Stimulated activated effector memory CD8-positive, alpha-beta T cell treated with anti-CD3 and anti-CD28 coated beads, Interleukin-12 subunit alpha, Interleukin-12 subunit beta, amount 100 ng/mL, for 72 hours (primary cell): ENCODE measurements around the gene CACNB4.
A peak's percentile ranks its signal among the peaks of the same experiment; 100 is the strongest.

ENCODE experiments used
- ATAC-seq: fragments of 150-1000 bp; cut with Tn5 transposase; 2 replicates; pipeline ENCODE4 v1.10.0; 2021
- DNase-seq, 2 donors: peaks; one replicate each; pipeline ENCODE4 v3.0.0; 2021 to 2022; ENCODE audit warnings: low spot score in 2 of 2
- H3K27ac Mint-ChIP-seq: one replicate; pipeline ENCODE4 v1.8.0; 2022; ENCODE audit warnings: mild to moderate bottlenecking, mixed read lengths
- H3K36me3 Mint-ChIP-seq: one replicate; pipeline ENCODE4 v1.8.0; 2022; ENCODE audit warnings: mild to moderate bottlenecking, mixed read lengths
- H3K4me1 Mint-ChIP-seq: one replicate; pipeline ENCODE4 v1.8.0; 2022; ENCODE audit warnings: mixed read lengths
- H3K4me3 Mint-ChIP-seq: one replicate; pipeline ENCODE4 v1.8.0; 2022; ENCODE audit warnings: mild to moderate bottlenecking, mixed read lengths
- H3K9me3 Mint-ChIP-seq: one replicate; pipeline ENCODE4 v1.8.0; 2022; ENCODE audit warnings: mixed read lengths

CACNB4 gene

DNA sequence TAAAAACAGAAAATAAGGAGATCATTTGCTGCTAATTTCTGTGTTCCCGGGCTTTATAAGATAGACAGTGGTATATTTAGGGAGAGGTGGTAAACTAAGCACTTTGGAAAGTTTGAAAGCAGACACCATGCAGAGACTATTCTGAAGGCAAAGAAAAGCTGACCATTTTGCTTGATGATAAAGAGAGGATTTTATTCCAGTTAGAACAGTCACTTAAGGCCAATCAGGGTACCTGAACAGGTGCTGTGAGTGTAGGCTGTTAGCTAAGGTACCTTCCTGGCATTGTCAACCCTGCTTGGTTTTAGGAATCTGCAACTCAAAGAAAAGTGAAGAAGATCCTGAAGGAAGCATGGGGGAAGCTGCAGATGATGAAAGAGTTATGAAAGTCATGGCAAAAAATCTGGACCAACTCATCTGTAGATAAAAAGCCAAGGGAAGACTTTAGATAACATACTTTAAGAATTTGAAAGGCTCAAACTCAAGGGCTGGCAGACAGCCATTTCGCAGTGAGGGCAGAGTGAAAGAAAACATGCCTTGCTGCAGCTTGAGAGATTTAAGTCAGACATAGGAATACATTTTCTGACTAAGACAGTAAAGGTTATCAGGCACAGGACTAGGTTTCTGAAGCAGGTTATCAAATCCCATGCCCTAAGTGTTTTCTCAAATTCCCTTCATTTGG lies 190.5 kb downstream of the CACNB4 start:
- Mint-ChIP-seq H3K27ac (no peak overlapping the region), H3K36me3 (no peaks in the 10 kb centered on the region), H3K4me1 (no peaks in the 10 kb centered on the region)

GRCh38 chr2:151907286-151908203 lies 191.3 kb downstream of the CACNB4 start:
- H3K36me3 Mint-ChIP-seq, result no peaks in the 10 kb centered on the region
- no peak overlapping the region for H3K4me3 Mint-ChIP-seq
- ATAC-seq, result no peak
- no peaks in the 10 kb centered on the region for H3K4me1 Mint-ChIP-seq
- H3K9me3 Mint-ChIP-seq, result no peaks in the 10 kb centered on the region
- no peak overlapping the region for H3K27ac Mint-ChIP-seq
- no peak for DNase-seq

More for the DNA sequence above, 190.5 kb downstream of the CACNB4 start:
- H3K9me3 Mint-ChIP-seq, result no peaks in the 10 kb centered on the region
- DNase-seq (no peak), ATAC-seq (no peak)
- no peak overlapping the region for H3K4me3 Mint-ChIP-seq

DNA sequence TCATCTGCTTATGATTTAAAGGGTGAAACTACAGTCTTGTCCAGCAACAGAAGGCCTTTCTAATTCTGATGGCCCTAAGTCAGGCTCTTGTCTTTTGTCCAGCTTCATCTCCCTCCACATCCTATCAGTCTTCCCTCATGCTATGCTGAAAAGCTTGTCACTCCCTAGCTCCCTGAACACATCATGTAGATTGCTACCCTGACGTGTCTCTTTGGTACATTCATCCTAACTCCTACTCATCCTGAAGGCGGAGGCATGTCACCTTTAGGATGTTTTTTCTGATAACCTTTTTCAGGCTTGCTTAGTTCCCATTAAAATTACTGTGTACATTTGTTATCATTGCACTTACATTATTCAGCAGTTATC lies 192.2 kb downstream of the CACNB4 start:
- no peaks in the 10 kb centered on the region for H3K9me3 Mint-ChIP-seq
- H3K4me1 Mint-ChIP-seq, result no peaks in the 10 kb centered on the region
- H3K27ac Mint-ChIP-seq, result no peak overlapping the region
- no peak for DNase-seq
- ATAC-seq, result no peak
- no peaks in the 10 kb centered on the region for H3K36me3 Mint-ChIP-seq
- no peak overlapping the region for H3K4me3 Mint-ChIP-seq

DNA sequence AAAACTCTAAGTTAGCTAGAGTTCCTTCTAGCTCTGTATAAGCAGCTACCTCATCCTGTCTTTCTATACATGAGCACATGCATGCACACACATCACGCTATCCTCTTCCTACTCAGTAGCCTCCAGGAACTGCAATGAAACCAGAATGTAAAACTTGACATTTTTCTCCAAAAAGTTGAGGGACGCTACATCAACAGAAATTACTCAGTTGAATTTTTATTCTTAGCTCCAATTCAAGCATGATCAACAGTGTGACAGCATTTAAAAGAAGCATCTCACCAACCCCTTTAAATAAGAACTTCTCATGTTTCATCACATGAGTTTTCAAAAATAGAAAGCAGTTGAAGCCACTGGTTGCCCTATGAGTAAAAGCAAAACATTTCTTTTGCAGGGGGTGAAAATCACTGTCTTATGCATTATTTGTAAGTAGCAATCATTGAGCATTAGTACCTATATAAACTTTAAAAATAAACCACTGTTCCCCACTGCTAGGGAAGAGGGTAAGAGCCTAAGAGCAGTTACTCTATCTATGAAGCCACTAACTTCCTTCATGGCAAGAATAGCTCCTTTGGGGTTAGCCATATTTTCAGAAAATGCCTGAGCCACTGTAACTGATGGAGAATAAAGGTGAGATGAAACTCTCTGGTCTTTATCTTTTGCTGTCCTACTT lies 192.7 kb downstream of the CACNB4 start:
- ATAC-seq, result peak; percentile 74
- Mint-ChIP-seq H3K4me3 (no peak overlapping the region), H3K27ac (no peak overlapping the region), H3K36me3 (no peaks in the 10 kb centered on the region), H3K4me1 (no peaks in the 10 kb centered on the region), H3K9me3 (no peaks in the 10 kb centered on the region)
- DNase-seq, result no peak

- no peaks in the 10 kb centered on the region for H3K36me3 Mint-ChIP-seq
- H3K4me3 Mint-ChIP-seq, result no peak overlapping the region
- H3K27ac Mint-ChIP-seq, result no peak overlapping the region
- no peaks in the 10 kb centered on the region for H3K4me1 Mint-ChIP-seq
- no peaks in the 10 kb centered on the region for H3K9me3 Mint-ChIP-seq
- ATAC-seq (no peak), DNase-seq (no peak)
These were observed 194.0 kb downstream of the CACNB4 start for GRCh38 chr2:151904807-151905206.

GRCh38 chr2:151904021-151904420 lies 194.8 kb downstream of the CACNB4 start:
- ATAC-seq, result no peak
- H3K27ac Mint-ChIP-seq, result no peak overlapping the region
- DNase-seq, result no peak
- no peak overlapping the region for H3K4me3 Mint-ChIP-seq
- no peaks in the 10 kb centered on the region for H3K36me3 Mint-ChIP-seq
- no peaks in the 10 kb centered on the region for H3K4me1 Mint-ChIP-seq
- H3K9me3 Mint-ChIP-seq, result no peaks in the 10 kb centered on the region

- no peaks in the 10 kb centered on the region for H3K36me3 Mint-ChIP-seq
- no peak overlapping the region for H3K4me3 Mint-ChIP-seq
- no peak for ATAC-seq
- H3K9me3 Mint-ChIP-seq, result no peaks in the 10 kb centered on the region
- H3K4me1 Mint-ChIP-seq, result no peaks in the 10 kb centered on the region
- DNase-seq, result no peak
- no peak overlapping the region for H3K27ac Mint-ChIP-seq
These were observed 196.0 kb downstream of the CACNB4 start for GRCh38 chr2:151902829-151903228.

DNA sequence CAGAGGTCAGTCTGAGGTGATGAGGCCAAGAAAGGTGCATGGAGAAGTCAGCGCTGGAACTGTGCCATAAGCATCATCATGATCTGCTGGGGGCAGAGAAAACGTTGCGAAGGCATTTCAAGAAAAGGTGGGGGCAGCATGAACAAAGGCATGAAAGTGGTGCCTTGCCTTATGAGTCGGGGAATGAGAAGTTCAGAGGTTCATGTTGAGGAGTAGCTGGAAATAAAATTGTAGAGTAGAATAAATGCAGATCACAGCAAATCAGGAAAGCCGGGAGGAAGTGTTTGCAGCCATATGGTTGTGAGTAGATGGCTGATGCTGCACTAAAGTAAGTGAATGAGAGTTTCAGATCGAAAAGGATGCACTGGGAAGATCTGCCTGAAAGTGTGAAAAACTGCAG lies 198.5 kb downstream of the CACNB4 start:
- no peak for ATAC-seq
- Mint-ChIP-seq H3K4me1 (no peaks in the 10 kb centered on the region), H3K9me3 (no peaks in the 10 kb centered on the region), H3K4me3 (no peak overlapping the region), H3K27ac (no peak overlapping the region), H3K36me3 (no peaks in the 10 kb centered on the region)
- DNase-seq, result no peak

GRCh38 chr2:151899156-151899555 lies 199.7 kb downstream of the CACNB4 start:
- no peaks in the 10 kb centered on the region for H3K36me3 Mint-ChIP-seq
- peaks cover 4% of the 10 kb centered on the region for H3K9me3 Mint-ChIP-seq
- H3K27ac Mint-ChIP-seq, result no peak overlapping the region
- DNase-seq (no peak), ATAC-seq (no peak)
- H3K4me1 Mint-ChIP-seq, result no peaks in the 10 kb centered on the region
- no peak overlapping the region for H3K4me3 Mint-ChIP-seq

DNA sequence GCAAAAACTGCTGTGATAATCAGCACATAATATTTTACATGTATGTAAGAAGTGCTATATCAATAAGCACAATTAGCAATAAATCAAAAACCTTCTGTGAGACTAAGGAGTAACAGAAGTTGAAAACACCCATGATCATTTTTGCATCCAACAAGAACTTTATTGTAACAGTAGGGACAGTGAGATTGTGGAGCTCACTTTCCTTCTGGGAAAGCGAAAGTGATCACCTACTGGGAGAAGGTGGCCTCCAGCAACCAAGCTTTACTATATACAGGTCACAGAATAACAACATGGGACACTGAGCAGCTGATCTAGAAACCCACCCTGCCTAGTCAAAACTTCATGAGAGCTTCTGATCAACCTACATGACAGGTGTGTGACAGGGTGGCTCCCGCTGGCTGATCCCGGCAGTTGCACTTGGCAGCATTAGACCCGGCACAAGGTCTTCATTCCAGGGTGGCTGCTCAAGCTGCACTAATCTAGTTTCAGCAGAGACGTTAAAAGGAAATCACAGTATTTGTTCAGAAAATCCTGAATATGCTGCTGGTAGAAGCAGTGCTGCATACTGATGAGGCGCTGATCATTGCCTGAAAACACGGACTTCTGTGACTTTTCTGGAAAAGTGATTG lies 207.2 kb downstream of the CACNB4 start:
- Mint-ChIP-seq H3K36me3 (no peaks in the 10 kb centered on the region), H3K4me1 (no peaks in the 10 kb centered on the region), H3K9me3 (peaks cover 4% of the 10 kb centered on the region), H3K4me3 (no peak overlapping the region), H3K27ac (no peak overlapping the region)
- ATAC-seq, result no peak
- no peak for DNase-seq

GRCh38 chr2:151887164-151887563 lies 211.7 kb downstream of the CACNB4 start:
- H3K4me3 Mint-ChIP-seq, result no peak overlapping the region
- H3K4me1 Mint-ChIP-seq, result no peaks in the 10 kb centered on the region
- DNase-seq, result no peak
- no peaks in the 10 kb centered on the region for H3K36me3 Mint-ChIP-seq
- H3K27ac Mint-ChIP-seq, result no peak overlapping the region
- ATAC-seq, result no peak
- H3K9me3 Mint-ChIP-seq, result no peaks in the 10 kb centered on the region

- DNase-seq, result no peak
- Mint-ChIP-seq H3K27ac (no peak overlapping the region), H3K36me3 (no peaks in the 10 kb centered on the region)
These were observed 212.6 kb downstream of the CACNB4 start for GRCh38 chr2:151886241-151886640.

GRCh38 chr2:151882786-151883445 lies 215.9 kb downstream of the CACNB4 start:
- H3K36me3 Mint-ChIP-seq, result peaks cover 5% of the 10 kb centered on the region
- DNase-seq (no peak), ATAC-seq (no peak)
- H3K27ac Mint-ChIP-seq, result no peak overlapping the region
- no peaks in the 10 kb centered on the region for H3K9me3 Mint-ChIP-seq
- no peak overlapping the region for H3K4me3 Mint-ChIP-seq
- peaks cover 10% of the 10 kb centered on the region for H3K4me1 Mint-ChIP-seq

More at GRCh38 chr2:151886241-151886640, 212.6 kb downstream of the CACNB4 start:
- H3K4me3 Mint-ChIP-seq, result no peak overlapping the region
- H3K4me1 Mint-ChIP-seq, result no peaks in the 10 kb centered on the region
- H3K9me3 Mint-ChIP-seq, result no peaks in the 10 kb centered on the region
- no peak for ATAC-seq

DNA sequence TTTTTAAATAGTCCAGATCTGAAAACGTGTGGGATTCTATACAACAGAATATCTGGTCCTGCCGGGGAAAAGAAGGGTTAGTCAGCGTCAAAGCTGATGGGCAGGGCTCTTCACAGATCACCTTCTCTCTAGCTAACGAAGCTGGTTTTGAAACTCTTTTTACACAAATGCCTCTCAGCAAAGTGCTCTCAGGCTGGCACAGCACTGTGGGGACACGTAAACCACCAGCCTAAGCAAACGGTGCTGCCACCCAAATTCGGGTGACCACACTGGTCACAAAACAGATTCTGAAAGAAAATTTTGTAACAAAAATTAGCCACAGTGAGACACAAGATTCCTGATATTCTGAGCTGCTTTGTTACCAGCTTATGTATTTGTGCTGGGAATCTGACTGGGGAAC lies 217.5 kb downstream of the CACNB4 start:
- no peak for ATAC-seq
- no peak overlapping the region for H3K27ac Mint-ChIP-seq
- H3K36me3 Mint-ChIP-seq, result peaks cover 5% of the 10 kb centered on the region
- DNase-seq, result no peak
- H3K4me1 Mint-ChIP-seq, result peaks cover 10% of the 10 kb centered on the region
- H3K9me3 Mint-ChIP-seq, result no peaks in the 10 kb centered on the region
- no peak overlapping the region for H3K4me3 Mint-ChIP-seq

- ATAC-seq (no peak), DNase-seq (no peak)
- Mint-ChIP-seq H3K4me1 (peaks cover 10% of the 10 kb centered on the region), H3K27ac (no peak overlapping the region), H3K4me3 (no peak overlapping the region), H3K9me3 (no peaks in the 10 kb centered on the region), H3K36me3 (peaks cover 5% of the 10 kb centered on the region)
These were observed 218.3 kb downstream of the CACNB4 start for GRCh38 chr2:151880586-151880985.
